Lower leg skin (tissue), 3 donors: ENCODE data around the gene NHP2.

Experiments used
- POLR2A ChIP-seq, 2 donors: fragments of 450-650 bp; IDR thresholded peaks; one replicate each; pipeline ENCODE4 v1.6.1; 2016 to 2017; ENCODE audit warnings: antibody characterized with exemption in 2 of 2, mild to moderate bottlenecking in 1 of 2, moderate library complexity in 1 of 2
- TF ChIP-seq, protein P1 (sequence below), 3 donors: fragments of 450-650 bp; IDR thresholded peaks; one replicate each; pipeline ENCODE4 v1.5.1; 2016; ENCODE audit warnings: antibody characterized with exemption in 3 of 3, mild to moderate bottlenecking in 3 of 3, moderate library complexity in 2 of 3

GRCh38 chr5:178110511-178110910, 43.2 kb downstream of the NHP2 start:
- TF ChIP-seq POLR2A (IDR thresholded peaks at IDR 0.05): no peak
- TF ChIP-seq, protein P1, sequence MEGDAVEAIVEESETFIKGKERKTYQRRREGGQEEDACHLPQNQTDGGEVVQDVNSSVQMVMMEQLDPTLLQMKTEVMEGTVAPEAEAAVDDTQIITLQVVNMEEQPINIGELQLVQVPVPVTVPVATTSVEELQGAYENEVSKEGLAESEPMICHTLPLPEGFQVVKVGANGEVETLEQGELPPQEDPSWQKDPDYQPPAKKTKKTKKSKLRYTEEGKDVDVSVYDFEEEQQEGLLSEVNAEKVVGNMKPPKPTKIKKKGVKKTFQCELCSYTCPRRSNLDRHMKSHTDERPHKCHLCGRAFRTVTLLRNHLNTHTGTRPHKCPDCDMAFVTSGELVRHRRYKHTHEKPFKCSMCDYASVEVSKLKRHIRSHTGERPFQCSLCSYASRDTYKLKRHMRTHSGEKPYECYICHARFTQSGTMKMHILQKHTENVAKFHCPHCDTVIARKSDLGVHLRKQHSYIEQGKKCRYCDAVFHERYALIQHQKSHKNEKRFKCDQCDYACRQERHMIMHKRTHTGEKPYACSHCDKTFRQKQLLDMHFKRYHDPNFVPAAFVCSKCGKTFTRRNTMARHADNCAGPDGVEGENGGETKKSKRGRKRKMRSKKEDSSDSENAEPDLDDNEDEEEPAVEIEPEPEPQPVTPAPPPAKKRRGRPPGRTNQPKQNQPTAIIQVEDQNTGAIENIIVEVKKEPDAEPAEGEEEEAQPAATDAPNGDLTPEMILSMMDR (IDR thresholded peaks at IDR 0.05): no peak
